Measurements from ENCODE around the gene CYP4B1. TPM values are rescaled to one million over a fixed set of nuclear protein-coding genes. Genes with fewer than 3 reads are reported as not detected.

CYP4B1 gene
- total RNA-seq, 1 experiment from 2014 or later, result not detected

DNA sequence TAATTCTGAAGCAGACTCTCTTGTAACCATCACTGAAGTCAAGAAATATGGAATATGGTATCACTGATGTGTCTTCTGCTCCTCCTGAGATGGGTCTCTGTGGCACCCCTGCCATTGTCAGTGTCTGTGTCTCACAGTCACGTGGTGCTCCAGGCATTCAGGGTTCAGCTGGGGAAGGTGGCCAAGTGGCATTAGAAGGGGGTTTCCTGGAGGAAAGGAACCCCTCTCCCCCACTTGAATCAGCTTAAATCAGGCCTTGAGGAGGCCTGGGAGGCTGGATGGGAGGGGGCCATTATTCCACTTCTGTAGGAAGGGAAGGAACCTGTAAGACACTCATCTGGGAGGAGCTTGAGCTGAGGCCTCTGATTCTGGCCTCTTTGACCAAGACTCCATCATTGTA lies 20.5 kb downstream of the CYP4B1 start:
- no CpG with 5 or more reads among the region's 1 CpG for WGBS (ENCODE audit: extremely low coverage, insufficient read length, low lambda C conversion rate)
- H4K91ac ChIP-seq (ENCODE audit: insufficient read length, low read depth, low read length), result no peak overlapping the region
- H3K4ac ChIP-seq (ENCODE audit: low read depth, low read length), result no peak overlapping the region
- Mint-ChIP-seq H3K27ac (no peak overlapping the region), H3K27me3 (ENCODE audit: low read depth) (peaks cover 3% of the 10 kb centered on the region), H3K9me3 (no peaks in the 10 kb centered on the region; a peak in 2 of 5 replicates), H3K36me3 (ENCODE audit: insufficient read depth in 1 of 3, low read depth in 3 of 3) (peaks cover 0 to 4% (median 1%) of the 10 kb centered on the region in 3 experiments; a peak in 2 of 7 replicates), H3K4me3 (no peak overlapping the region), H3K4me1 (peaks cover 12% of the 10 kb centered on the region in 2 experiments)
- H2AFZ ChIP-seq (ENCODE audit: low read length), result no peak overlapping the region
- no peak overlapping the region for H2BK12ac ChIP-seq (ENCODE audit: insufficient read length, low read depth, low read length)
- H3K18ac ChIP-seq (ENCODE audit: insufficient read length, low read depth, low read length), result no peak overlapping the region
- no peaks in the 10 kb centered on the region; the same call in 1 of the 2 replicates for H3K4me1 ChIP-seq (ENCODE audit: insufficient read depth, low read length)
- H4K20me1 ChIP-seq (ENCODE audit: control insufficient read depth, insufficient read depth, insufficient read length), result no peaks in the 10 kb centered on the region
- no peak overlapping the region for H3K4me2 ChIP-seq (ENCODE audit: insufficient read depth, insufficient read length, low read length)
- H3K79me1 ChIP-seq (ENCODE audit: insufficient read depth, low read depth, low read length, poor library complexity, severe bottlenecking), result no peaks in the 10 kb centered on the region
- H3K79me2 ChIP-seq (ENCODE audit: insufficient read depth, low read length), result no peaks in the 10 kb centered on the region
- no peak for TF ChIP-seq CTCF (conservative IDR thresholded peaks at IDR 0.05)
- H2BK15ac ChIP-seq (ENCODE audit: low read depth, low read length), result no peak overlapping the region
- H3K9ac ChIP-seq (ENCODE audit: extremely low read depth, insufficient read length, low read length), result no peak overlapping the region
- H3K27me3 ChIP-seq (ENCODE audit: insufficient read depth, low read length), result no peaks in the 10 kb centered on the region
- H3K27ac ChIP-seq (ENCODE audit: insufficient read length, low read depth, low read length), result no peak overlapping the region
- H4K8ac ChIP-seq (replicated peaks; ENCODE audit: insufficient read length, low read depth, low read length), result no peak overlapping the region
- no peak overlapping the region for H2BK20ac ChIP-seq (ENCODE audit: low read depth, low read length, poor library complexity, severe bottlenecking)
- no peak overlapping the region for H3K23ac ChIP-seq (ENCODE audit: insufficient read length, low read depth, low read length)
- no peak overlapping the region for H2AK5ac ChIP-seq (ENCODE audit: insufficient read length, low read length)
- H3K9me3 ChIP-seq (ENCODE audit: control insufficient read depth, low read depth, low read length), result no peaks in the 10 kb centered on the region
- H2BK5ac ChIP-seq (ENCODE audit: insufficient read length, low read length), result no peak overlapping the region
- no peaks in the 10 kb centered on the region for H3K23me2 ChIP-seq (ENCODE audit: insufficient read length, low read depth, low read length, poor library complexity, severe bottlenecking)
- H3K56ac ChIP-seq (ENCODE audit: insufficient read length, low read depth, low read length), result no peak overlapping the region
- no peak overlapping the region for H2BK120ac ChIP-seq (ENCODE audit: low read depth, low read length, poor library complexity, severe bottlenecking)
- H3T11ph ChIP-seq (ENCODE audit: low read length), result no peak overlapping the region
- DNase-seq, result no peak
- no peak overlapping the region for H3K14ac ChIP-seq (ENCODE audit: insufficient read depth, low read length)
- H4K5ac ChIP-seq (ENCODE audit: insufficient read length, low read depth, low read length), result no peak overlapping the region
